GM18519 (cell line): ENCODE data around the gene PLD1.

ENCODE experiments used
- ATAC-seq: cut with Tn5 transposase; IDR thresholded peaks from one replicate; pipeline ENCODE4 v1.9.1; 2021; ENCODE audit warnings: mild to moderate bottlenecking, moderate library complexity; ENCODE audit not compliant: unreplicated experiment, low FRiP score

Gene PLD1

GRCh38 chr3:171776839-171777583 lies 33.3 kb downstream of the PLD1 start:
- no peak for ATAC-seq

GRCh38 chr3:171776411-171776810 lies 33.9 kb downstream of the PLD1 start:
- no peak for ATAC-seq

- ATAC-seq = no peak
Measured at GRCh38 chr3:171775943-171776342, 34.3 kb downstream of the PLD1 start.

- no peak for ATAC-seq
Measured at GRCh38 chr3:171774521-171774920, 35.8 kb downstream of the PLD1 start.

GRCh38 chr3:171772427-171773056 lies 37.7 kb downstream of the PLD1 start:
- ATAC-seq = no peak

GRCh38 chr3:171770689-171771620 lies 39.3 kb downstream of the PLD1 start:
- no peak for ATAC-seq

- ATAC-seq = no peak
Measured at GRCh38 chr3:171769461-171769860, 40.8 kb downstream of the PLD1 start.

- ATAC-seq = no peak
Measured at GRCh38 chr3:171768986-171769385, 41.3 kb downstream of the PLD1 start.

GRCh38 chr3:171768281-171768900 lies 41.9 kb downstream of the PLD1 start:
- no peak for ATAC-seq

GRCh38 chr3:171765511-171765887 lies 44.8 kb downstream of the PLD1 start:
- no peak for ATAC-seq

- ATAC-seq = no peak
Measured at GRCh38 chr3:171763392-171763791, 46.9 kb downstream of the PLD1 start.

- no peak for ATAC-seq
Measured at GRCh38 chr3:171760477-171760876, 49.8 kb downstream of the PLD1 start.

- ATAC-seq = no peak
Measured at GRCh38 chr3:171758109-171758508, 52.2 kb downstream of the PLD1 start.

GRCh38 chr3:171757361-171758034 lies 52.8 kb downstream of the PLD1 start:
- ATAC-seq = no peak

- no peak for ATAC-seq
Measured at GRCh38 chr3:171755656-171756055, 54.6 kb downstream of the PLD1 start.

- no peak for ATAC-seq
Measured at GRCh38 chr3:171755015-171755589, 55.2 kb downstream of the PLD1 start.

GRCh38 chr3:171753665-171754408 lies 56.4 kb downstream of the PLD1 start:
- no peak for ATAC-seq

- ATAC-seq = no peak
Measured at GRCh38 chr3:171753025-171753472, 57.2 kb downstream of the PLD1 start.

- ATAC-seq = no peak
Measured at GRCh38 chr3:171752329-171752728, 58.0 kb downstream of the PLD1 start.
